ENCODE data around the gene GPX1.
"Not testable (repeated sequence)": the region's sequence is repeated elsewhere in the genome, so short reads cannot be mapped to it uniquely, and the experiment has no call there.

The GPX1 gene

GRCh38 chr3:49358217-49358883 lies at the start of gene GPX1:
Gene GPX1, minus strand, starts transcription at chr3:49358353. Its CDS starts 75 bp downstream, at chr3:49358278.
- peak within 1 kb of the TSS; percentile 65 to 68 for H3K4me3 ChIP-seq (ENCODE audit: low read depth in 1 of 2, low read length in 1 of 2)
- TF ChIP-seq, protein P1, sequence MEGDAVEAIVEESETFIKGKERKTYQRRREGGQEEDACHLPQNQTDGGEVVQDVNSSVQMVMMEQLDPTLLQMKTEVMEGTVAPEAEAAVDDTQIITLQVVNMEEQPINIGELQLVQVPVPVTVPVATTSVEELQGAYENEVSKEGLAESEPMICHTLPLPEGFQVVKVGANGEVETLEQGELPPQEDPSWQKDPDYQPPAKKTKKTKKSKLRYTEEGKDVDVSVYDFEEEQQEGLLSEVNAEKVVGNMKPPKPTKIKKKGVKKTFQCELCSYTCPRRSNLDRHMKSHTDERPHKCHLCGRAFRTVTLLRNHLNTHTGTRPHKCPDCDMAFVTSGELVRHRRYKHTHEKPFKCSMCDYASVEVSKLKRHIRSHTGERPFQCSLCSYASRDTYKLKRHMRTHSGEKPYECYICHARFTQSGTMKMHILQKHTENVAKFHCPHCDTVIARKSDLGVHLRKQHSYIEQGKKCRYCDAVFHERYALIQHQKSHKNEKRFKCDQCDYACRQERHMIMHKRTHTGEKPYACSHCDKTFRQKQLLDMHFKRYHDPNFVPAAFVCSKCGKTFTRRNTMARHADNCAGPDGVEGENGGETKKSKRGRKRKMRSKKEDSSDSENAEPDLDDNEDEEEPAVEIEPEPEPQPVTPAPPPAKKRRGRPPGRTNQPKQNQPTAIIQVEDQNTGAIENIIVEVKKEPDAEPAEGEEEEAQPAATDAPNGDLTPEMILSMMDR (IDR thresholded peaks at IDR 0.05): no peak
- peaks cover 32 to 33% of the 10 kb centered on the region in 2 experiments for H3K4me1 ChIP-seq (ENCODE audit: control insufficient read depth in 1 of 2, insufficient read depth in 1 of 2, low read depth in 1 of 2, low read length in 1 of 2)
- peak within 1 kb of the TSS; percentile 89 for H3K27ac ChIP-seq
- H3K9me3 ChIP-seq: no peaks in the 10 kb centered on the region
- H3K36me3 ChIP-seq: peaks cover 58% of the 10 kb centered on the region
- H3K27me3 ChIP-seq: no peaks in the 10 kb centered on the region

DNA sequence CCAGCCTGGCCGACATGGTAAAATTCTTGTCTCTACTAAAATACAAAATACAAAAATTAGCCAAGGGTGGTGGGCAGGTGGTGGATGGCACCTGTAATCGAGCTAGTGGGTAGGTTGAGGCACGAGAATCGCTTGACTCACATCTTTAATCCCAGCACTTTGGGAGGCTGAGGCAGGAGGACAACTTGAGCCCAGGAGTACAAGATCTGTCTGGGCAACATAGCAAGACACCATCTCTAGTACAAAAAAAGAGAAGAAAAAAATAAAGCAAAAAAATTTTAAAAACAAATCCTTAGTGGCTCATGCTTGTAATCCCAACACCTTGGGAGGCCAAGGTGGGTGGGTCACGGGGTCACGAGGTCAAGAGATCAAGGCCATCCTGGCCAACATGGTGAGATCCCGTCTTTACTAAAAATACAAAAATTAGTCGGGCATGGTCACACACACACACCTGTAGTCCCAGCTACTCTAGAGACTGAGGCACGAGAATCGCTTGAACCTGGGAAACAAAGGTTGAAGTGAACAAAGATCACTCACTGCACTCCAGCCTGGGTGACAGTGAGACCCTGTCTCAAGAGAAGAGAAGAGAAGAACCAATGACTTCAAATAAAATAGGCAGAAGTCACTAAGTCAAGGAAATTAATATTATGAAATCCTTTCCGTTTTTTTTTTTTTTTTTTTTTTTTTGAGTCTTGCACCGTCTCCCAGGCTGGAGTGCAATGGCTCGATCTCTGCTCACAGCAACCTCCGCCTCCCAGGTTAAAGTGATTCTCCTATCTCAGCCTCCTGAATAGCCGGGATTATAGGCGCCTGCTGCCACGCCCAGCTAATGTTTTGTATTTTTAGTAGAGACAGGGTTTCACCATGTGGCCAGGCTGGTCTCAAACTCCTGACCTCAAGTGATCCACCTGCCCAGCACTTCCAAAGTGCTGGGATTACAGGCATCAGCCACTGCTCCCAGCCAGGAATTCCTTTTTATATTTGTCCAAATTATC lies 48.7 kb upstream of the GPX1 start:
- H3K27me3 ChIP-seq: no peaks in the 10 kb centered on the region
- peak overlapping the region; percentile 76 for H3K27ac ChIP-seq
- H3K36me3 ChIP-seq: peaks cover 5% of the 10 kb centered on the region
- peaks cover 57 to 63% of the 10 kb centered on the region in 2 experiments for H3K4me1 ChIP-seq (ENCODE audit: control insufficient read depth in 1 of 2, insufficient read depth in 1 of 2, low read depth in 1 of 2, low read length in 1 of 2)
- TF ChIP-seq, protein P1 (IDR thresholded peaks at IDR 0.05): no peak
- no peaks in the 10 kb centered on the region for H3K9me3 ChIP-seq
- peak overlapping the region; percentile 12 to 34 for H3K4me3 ChIP-seq (ENCODE audit: low read depth in 1 of 2, low read length in 1 of 2)

DNA sequence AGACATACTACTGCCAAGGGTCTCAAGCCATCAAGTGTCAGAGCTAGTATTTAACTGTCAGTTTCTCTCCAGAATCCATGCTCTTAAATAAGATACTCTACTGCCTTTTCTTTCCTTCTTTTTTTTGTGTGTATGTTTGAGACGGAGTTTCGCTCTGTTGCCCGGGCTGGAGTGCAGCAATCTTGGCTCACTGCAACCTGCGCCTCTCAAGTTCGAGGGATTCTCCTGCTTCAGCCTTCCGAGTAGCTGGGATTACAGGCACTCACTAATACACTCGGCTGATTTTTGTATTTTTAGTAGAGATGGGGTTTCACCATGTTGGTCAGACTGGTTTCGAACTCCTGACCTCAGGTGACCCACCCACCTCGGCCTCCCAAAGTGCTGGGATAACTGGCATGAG lies 47.4 kb upstream of the GPX1 start:
- not testable (repeated sequence) for H3K4me3 ChIP-seq (ENCODE audit: low read depth in 1 of 2, low read length in 1 of 2); H3K27me3 ChIP-seq; H3K36me3 ChIP-seq; H3K9me3 ChIP-seq
- Histone ChIP-seq H3K27ac (peak overlapping the region; percentile 76), H3K4me1 (ENCODE audit: control insufficient read depth in 1 of 2, insufficient read depth in 1 of 2, low read depth in 1 of 2, low read length in 1 of 2) (peaks cover 61 to 68% of the 10 kb centered on the region in 2 experiments)

DNA sequence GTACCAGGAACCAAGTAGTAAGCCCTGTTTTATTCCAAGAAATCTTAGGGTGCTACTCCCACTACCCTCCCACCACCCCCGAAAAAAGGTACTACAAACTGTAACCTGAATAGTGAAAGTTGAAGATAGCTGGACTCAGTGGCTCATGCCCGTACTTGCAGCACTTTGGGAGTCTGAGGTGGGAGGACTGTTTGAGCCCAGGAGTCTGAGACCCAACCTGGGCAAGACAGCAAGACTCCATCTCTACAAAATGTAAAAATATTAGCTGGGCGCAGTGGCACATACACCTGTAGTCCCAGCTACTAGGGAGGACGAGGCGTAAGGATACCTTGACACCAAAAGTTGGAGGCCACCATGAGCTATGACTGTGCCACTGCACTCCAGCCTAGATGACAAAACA lies 45.7 kb upstream of the GPX1 start:
- no peaks in the 10 kb centered on the region for H3K27me3 ChIP-seq
- H3K27ac ChIP-seq: no peak overlapping the region
- H3K9me3 ChIP-seq: no peaks in the 10 kb centered on the region
- TF ChIP-seq, protein P1 (IDR thresholded peaks at IDR 0.05): no peak
- H3K4me3 ChIP-seq (ENCODE audit: low read depth in 1 of 2, low read length in 1 of 2): no peak overlapping the region
- peaks cover 61 to 68% of the 10 kb centered on the region in 2 experiments for H3K4me1 ChIP-seq (ENCODE audit: control insufficient read depth in 1 of 2, insufficient read depth in 1 of 2, low read depth in 1 of 2, low read length in 1 of 2)
- H3K36me3 ChIP-seq: peaks cover 5% of the 10 kb centered on the region

- Histone ChIP-seq H3K27ac (peak overlapping the region; percentile 75), H3K9me3 (no peaks in the 10 kb centered on the region), H3K36me3 (peaks cover 10% of the 10 kb centered on the region), H3K4me3 (ENCODE audit: low read depth in 1 of 2, low read length in 1 of 2) (no peak overlapping the region), H3K27me3 (no peaks in the 10 kb centered on the region), H3K4me1 (ENCODE audit: control insufficient read depth in 1 of 2, insufficient read depth in 1 of 2, low read depth in 1 of 2, low read length in 1 of 2) (peaks cover 47 to 53% of the 10 kb centered on the region in 2 experiments)
- TF ChIP-seq, protein P1 (IDR thresholded peaks at IDR 0.05): no peak
Measured at GRCh38 chr3:49401766-49402165, 43.6 kb upstream of the GPX1 start.
